NCI-H2029 treated with DMSO at 0.1 percent for 48 hours (cell line): ENCODE data around the gene FAF1.
"Not testable (repeated sequence)": the region's sequence is repeated elsewhere in the genome, so short reads cannot be mapped to it uniquely, and the experiment has no call there.

Experiments
- DNase-seq: peaks from one replicate; lab custom pipeline; 2025; lab: John Stamatoyannopoulos, UW

Gene FAF1

DNA sequence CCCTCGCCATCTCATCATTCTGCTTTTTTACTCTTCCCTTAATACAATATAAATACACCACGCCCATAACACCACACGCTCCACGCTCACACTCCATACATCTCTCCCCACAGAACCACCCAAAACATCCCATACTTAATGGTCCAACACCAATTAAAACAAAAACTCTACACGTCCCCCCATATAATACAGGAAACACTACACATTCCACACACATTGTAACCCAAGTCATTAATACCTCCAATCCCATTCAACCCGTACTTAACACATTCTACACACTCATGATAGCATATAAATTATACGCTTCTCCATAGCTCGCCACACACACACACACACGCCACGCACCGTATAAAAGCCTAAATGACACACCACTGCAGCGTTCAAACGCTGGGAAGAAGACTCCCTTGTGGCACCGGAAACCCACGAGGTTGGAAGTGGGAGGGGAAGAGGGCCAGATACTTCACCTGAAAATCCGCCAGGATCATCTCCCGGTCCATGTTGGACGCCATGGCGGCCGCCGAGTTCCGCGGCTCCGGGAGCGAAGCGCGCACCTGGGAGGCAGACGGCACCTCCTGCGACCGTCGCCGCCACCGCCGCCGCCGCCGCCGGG lies 659 bp downstream of the FAF1 start:
- peak; percentile 57 for DNase-seq

DNA sequence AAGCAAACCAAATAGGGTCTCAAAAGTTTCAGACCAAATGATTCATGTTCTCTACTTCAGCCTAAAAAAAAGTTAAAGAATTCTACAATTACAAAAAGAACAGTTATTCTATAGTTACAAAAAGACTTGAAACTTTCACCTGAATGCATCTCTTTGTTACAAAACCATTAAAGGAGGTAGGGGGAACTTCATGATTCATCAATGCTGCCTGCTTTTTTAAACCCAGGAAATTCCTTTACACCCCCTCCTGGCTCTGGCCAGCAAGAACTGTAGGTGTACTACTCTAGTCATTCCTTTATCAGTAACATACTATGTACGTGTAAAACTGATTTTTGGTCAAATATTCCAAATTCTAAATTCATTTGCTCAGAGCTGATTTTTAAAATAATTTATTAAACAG lies 5.0 kb downstream of the FAF1 start:
- no peak for DNase-seq

DNA sequence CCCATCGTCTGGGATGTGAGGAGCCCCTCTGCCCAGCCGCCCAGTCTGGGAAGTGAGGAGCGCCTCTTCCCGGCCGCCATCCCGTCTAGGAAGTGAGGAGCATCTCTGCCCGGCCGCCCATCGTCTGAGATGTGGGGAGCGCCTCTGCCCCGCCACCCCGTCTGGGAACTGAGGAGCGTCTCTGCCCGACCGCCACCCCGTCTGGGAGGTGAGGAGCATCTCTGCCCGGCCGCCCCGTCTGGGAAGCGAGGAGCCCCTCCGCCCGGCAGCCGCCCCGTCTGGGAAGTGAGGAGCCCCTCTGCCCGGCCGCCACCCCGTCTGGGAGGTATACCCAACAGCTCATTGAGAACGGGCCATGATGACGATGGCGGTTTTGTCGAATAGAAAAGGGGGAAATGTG lies 7.5 kb downstream of the FAF1 start:
- DNase-seq = not testable (repeated sequence)

DNA sequence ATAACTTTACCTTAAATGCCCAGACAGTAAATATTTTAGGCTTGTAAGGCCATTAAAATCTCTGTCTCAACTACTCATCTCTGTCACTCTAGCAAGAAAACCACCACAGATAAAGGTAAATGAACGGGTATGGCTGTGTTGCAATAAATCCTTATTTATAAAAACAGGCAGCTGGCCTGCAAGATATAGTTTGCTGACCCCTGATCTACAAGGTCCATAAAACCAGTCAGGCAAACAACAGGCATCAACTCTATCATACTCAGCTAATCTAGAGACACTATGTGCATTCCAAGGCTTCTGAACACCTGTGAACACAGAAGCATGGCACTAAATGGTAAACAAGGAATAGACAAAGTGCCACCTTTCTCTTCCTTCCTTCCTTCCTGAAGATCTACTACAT lies 9.7 kb downstream of the FAF1 start:
- no peak for DNase-seq

DNA sequence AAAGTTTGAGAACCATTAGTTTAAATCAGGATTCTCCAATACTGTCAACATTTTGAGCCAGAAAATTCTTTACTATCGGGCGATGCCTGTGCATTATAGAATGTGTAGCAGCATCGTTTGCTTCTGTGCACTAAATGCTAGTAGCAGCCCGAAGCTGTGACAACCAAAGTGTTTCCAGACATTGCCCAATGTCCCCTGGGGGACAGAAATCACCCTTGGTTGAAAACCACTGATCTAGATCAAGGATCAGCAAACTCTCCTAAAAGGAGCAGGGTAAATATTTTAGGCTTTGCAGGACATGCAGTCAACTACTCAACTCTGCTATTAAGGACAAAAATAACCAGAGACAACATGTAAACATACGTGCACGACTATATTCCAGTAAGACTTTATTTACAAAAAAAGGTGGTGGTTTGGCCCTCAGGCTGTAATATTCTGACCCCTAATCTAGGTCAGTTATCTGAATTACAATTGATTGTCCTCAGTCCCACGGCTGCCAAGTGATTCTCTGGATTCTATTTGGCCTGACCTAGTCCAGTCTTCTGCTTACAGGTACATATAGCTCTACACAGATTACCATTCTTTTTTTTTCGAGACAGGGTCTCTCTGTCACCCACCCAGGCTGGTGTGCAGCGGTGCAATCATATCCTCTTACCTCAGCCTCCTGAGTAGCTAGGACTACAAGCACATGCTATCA lies 10.6 kb downstream of the FAF1 start:
- no peak for DNase-seq

DNA sequence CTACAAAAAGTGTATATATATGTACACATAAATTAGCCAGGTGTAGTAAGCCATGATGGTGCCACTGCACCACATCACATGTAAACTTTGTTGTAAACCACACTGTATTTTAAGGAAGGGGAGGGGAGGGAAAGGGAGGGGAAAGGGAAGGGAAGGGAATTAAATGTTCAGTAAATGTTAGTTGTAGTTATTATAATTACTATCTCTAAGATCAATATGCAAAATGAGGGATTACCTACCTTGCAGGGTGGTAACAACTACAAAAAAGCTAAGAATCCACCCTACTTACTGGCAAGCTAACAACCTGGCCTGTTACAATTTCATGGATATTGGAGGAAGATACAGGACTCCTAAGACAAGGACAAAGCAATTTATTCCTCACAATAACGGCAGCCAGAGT lies 17.7 kb downstream of the FAF1 start:
- DNase-seq = no peak

DNA sequence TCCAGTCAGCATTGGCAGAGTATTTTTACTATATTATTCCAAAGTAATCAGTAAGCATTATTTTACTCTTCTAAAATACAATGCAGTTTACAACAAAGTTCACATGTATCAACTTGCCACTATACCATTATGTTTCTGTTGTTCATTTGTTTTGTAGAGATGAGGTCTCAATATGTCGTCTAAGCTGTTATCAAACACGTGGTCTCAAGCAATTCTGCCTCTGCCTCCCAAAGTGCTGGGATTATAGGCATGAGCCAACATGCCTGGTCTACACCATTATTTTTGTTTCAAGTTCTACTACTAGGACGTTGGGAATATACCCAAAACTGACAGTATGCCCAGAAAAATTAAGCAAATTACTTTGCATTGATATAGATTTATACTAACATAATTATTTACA lies 19.8 kb downstream of the FAF1 start:
- DNase-seq = no peak

DNA sequence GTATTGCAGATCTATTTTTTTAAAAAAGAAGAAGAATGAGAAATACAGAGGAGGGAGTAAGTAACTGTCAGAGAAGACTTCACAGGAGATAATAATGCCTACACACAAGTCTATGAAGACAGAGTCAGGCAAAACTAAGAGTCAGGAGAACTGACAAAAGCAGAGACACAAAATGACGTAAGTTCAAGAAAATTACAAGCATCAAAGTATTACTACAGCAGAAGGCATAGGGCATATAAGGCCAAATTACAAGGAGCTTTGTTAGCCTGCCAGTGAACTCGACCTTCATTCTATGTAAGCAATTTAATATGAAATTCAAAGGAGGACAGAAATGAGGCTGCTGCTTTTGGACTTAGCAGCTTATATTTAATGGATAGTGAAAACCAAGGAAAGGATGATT lies 23.7 kb downstream of the FAF1 start:
- DNase-seq = no peak

DNA sequence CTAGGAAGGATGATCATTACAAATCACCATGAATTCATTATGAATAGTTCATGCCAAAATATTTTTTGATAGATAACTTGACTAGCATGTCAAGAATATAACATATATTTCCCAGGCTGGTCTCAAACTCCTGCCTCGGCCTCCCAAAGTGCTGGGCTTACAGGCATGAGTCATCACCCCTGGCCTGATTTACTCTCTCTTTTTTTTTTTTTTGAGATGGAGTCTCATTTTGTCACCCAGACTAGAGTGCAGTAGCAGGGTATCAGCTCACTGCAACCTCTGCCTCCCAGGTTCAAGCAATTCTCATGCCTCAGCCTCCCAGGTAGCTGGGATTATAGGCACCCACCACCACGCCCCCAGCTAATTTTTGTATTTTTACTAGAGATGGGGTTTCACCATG lies 24.8 kb downstream of the FAF1 start:
- not testable (repeated sequence) for DNase-seq

DNA sequence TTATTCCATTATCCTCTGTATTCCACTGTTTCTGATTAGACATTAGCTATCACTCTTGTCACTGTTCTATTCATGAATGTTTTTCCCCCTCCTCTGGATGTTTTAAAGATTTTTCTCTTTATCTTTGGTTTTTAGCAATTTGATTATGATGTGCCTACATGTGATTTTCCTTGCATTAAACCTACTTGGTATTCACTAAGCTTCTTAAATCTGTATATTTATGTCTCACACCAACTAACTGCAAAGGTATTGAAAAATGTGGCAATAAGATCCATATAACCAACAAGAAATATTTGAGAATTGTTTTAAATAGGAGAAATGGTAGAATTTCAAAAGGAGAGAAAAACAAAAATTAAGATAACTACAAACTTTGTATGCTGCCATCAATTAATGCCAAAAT lies 25.2 kb downstream of the FAF1 start:
- DNase-seq = no peak

DNA sequence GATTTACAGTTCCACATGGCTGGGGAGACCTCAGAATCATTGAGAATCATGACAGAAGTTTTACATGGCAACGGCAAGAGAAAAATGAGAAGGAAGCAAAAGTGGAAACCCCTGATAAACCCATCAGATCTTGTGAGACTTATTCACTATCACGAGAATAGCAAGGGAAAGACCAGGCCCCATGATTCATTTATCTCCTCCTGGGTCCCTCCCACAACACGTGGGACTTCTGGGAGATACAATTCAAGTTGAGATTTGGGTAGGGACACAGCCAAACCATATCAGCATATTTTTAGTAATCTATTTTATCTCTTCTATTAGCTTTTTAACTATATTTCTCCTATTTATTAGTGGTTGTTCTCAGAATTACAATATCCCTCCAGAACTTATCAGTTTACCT lies 26.3 kb downstream of the FAF1 start:
- DNase-seq = not testable (repeated sequence)

DNA sequence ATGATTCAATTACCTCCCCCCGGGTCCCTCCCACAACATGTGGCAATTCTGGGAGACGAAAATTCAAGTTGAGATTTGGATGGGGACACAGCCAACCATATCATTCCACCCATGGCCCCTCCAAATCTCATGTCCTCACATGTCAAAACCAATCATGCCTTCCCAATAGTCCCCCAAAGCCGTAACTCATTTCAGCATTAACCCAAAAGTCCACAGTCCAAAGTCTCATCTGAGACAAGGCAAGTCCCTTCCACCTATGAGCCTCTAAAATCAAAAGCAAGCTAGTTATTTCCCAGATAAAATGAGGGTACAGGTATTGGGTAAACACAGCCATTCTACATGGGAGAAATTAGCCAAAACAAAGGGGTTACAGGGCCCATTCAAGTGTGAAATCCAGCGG lies 28.0 kb downstream of the FAF1 start:
- DNase-seq = not testable (repeated sequence)

DNA sequence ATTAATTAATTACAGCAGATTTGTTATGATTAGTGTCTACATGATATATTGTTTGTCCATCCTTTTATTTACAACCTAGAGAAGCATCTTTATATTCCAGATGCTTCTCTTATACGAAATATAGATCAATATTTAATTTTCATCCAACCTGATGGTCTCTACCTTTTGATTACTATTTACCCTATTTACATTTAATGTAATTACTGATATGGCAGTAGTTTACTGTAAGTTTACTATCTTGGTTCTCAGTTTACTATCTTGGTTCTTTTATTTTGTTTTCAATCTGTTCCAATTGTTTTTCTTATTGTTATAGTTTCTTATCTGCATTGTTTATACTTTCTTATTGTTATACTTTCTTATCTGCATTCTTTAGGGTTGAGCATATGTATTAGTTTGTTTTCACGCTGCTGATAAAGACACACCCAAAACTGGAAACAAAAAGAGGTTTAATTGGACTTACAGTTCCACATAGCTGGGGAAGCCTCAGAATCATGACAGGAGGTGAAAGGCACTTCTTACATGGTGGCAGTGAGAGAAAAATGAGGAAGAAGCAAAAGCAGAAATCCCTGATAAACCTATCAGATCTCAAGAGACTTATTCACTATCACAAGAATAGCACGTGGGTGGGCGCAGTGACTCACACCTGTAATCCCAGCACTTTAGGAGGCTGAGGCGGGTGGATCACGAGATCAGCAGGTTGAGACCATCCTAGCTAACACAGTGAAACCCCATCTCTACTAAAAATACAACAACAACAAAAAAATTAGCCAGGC lies 28.9 kb downstream of the FAF1 start:
- DNase-seq = no peak

DNA sequence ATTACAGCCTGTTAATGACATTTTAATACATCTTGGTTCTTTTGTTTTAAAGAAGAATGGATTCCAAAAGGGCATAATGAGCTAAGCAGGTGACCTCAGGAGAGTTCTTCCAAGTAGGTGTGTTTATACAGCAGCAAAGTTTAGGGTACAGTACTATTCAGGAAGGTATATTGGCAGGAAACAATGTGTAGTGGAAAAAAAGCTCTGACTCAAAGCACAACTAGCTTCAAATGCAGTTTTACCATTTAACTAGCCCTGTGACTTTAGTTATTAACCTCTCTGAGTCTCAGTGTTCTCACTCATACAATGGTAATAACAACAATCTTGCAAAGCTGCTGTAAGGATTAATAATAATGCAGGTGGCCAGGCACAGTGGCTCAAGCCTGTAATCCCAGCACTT lies 29.9 kb downstream of the FAF1 start:
- no peak for DNase-seq

DNA sequence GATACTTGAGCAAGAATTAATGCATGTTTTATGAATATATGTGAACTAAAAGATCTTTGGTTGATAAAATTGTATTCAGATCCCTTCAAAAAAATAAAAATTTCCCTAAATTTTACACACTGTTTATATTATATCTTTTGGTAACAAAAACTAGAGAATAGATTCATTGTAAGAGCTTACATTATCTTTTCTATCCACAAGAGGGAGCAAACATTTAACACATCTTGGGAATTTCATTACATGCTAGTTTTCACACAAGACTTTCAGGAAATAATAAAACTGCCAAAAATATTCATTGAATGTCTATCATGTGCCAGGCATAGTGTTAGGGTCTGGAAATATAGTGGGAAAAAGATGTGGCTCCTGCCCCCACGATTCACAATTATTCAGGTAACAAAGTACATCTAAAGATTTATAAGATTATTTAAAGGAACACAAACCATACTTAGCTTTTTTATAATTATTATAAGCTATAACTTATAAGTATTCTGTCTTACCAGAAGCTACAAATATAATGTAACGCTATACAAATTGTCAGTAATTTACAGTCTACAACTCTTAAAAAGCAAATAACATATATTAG lies 30.6 kb downstream of the FAF1 start:
- peak; percentile 74 for DNase-seq

DNA sequence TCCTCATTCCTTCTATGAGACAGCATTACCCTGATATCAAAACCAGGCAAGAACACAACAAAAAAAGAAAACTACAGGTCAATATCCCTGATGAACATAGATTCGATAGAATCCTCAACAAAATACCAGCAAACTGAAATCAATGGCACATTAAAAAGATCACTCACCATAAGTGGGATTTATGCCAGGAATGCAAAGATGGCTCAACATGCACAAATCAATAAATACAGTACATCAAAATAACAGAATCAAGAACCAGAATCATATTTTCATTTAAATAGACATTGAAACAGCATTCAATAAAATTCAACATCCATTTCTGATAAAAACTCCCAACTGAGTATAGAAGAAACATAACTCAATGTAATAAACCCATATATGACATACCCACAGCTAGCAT lies 36.5 kb downstream of the FAF1 start:
- DNase-seq = no peak

DNA sequence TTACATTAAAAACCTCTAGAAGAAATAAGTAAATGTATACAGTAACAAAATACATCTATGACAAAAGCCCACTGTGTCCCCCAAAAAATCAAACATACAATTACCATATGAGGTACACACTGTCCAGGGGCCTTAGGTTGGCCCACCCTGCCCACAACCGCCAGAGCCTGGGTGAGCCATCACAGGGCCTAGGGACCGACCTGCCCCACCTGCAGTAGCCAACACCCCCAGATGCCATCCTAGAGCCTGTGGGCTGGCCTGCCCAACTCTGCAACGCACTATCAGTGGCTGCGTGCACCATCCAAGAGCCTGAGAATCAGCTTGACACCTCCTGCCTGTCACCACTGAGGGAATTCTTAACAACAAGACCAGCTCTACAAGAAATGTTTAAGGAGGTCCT lies 39.0 kb downstream of the FAF1 start:
- no peak for DNase-seq

DNA sequence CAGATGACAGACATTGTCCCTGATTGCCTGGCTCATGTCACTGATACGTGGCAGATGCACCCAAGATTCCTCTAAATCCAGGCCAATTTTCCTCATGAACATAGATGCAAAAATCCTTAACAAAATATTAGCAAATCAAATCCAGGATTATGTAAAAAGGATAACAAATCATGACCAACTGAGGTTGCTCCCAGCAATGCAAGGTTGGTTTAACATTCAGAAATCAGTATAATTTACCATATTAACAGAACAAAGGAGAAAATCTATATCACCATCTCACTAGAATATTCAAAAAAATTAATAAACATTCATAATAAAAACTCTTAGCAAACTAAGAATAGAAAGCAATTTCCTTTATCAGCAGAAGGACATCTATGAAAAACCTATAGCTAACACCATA lies 39.7 kb downstream of the FAF1 start:
- no peak for DNase-seq

DNA sequence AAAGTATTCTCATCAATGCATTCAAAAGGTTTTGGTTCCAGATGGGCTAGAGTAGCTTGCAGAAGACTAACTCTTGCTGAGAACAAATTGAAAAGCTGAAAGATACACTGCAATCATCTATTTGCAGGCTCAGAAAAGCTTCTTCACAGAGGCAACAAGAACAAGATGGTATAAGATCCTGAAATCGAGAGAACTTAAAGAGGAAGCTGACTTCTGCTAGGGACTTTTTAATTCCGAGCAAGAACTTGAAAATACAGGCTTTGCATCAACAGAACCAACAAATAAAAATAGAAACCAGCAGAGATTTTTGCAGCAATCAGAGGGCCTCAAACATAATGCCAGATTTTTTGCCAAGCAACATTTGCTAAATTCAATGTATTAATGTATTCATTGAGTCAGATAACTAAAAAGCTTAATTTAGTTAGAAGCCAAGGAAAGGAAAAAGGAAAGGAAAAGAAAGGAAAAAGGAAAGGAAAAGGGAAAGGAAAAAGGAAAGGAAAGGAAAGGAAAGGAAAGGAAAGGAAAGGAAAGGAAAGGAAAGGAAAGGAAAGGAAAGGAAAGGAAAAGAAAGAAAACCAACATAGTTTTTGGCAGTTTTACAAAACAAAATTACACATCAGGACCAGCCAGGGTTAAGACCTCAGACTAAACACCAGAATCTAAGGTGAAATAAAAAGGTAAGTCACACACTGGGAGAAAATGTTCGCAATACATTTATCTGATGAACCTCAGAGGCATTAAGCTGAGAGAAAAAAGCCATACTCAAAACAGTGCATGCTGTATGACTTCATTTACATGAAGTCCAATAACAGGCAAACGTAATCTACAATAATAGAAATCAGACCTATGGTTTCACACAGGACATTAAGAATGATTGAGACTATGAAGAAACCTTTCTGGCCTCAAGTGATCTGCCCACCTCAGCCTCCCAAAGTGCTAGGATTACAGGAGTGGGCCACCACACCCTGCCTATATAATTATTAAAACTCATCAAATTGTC lies 42.6 kb downstream of the FAF1 start:
- DNase-seq = no peak

DNA sequence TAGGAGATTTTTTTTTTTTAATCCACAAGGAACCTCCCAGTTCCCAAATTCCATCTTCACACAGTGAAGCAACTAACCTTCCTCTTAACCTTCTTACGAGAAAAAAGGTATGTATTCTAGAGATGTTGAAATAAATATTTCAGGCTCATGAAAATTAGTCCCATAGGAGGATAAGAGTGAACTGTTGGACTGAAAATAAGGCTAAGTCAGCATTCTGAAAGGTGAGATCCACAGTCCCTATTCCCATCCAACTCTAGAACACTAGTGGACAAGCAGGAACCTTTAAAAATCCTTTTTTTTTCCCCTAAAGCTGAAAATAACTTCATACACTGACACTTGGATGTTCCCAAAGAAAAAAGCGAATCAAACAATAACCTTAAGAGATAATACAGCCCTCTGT lies 44.4 kb downstream of the FAF1 start:
- DNase-seq = no peak

DNA sequence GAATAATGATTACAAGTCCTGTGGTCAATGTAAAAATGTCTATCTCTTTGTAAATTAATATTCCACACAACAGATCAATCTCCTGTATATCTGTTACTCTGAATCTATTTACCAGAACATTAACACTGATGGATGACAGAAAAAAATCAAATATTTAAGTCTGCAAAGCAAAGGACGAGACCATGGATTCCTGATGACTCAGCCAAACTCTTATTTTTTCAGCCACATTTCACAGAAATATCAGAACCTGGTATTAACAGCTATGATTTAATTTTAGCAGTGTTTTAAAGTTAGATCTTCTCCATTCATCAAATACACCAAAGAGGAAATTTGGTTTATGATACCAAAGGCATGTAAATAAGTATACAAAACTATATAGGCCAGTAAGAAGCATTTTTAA lies 46.1 kb downstream of the FAF1 start:
- DNase-seq = no peak

DNA sequence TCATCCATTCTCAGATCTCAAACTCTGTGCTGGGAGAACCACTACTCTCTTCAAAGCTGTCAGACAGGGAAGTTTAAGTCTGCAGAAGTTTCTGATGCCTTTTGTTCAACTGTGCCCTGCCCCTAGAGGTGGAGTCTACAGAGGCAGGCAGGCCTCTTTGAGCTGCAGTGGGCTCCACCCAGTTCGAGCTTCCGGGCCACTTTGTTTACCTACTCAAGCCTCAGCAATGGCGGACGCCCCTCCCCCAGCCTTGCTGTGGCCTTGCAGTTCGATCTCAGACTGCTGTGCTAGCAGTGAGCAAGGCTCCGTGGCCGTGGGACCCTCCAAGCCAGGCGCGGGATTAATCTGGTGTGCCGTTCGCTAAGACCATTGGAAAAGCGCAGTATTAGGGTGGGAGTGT lies 49.7 kb downstream of the FAF1 start:
- not testable (repeated sequence) for DNase-seq
